ENCODE data around the gene MYEOV. TPM values are rescaled to one million over a fixed set of nuclear protein-coding genes. Genes with fewer than 3 reads are reported as not detected.

The MYEOV gene
- total and polyA plus RNA-seq, 11 donors, result 0.08 to 0.88 (median 0.23) TPM; not detected in 7

- DNase-seq (no peak), ATAC-seq (no peak)
- Histone ChIP-seq H3K9me3 (no peaks in the 10 kb centered on the region), H3K27me3 (no peaks in the 10 kb centered on the region), H3K4me1 (peaks cover 0 to 30% (median 11%) of the 10 kb centered on the region in 12 donors), H3K4me3 (no peak overlapping the region), H3K27ac (no peak overlapping the region), H3K36me3 (no peaks in the 10 kb centered on the region)
- WGBS, 4 donors, result 92 to 99% (median 97%) methylated on average over 5 to 6 of the region's 6 CpGs
- intact Hi-C loops (cut with DNase I), result no loop called here
- TF ChIP-seq CTCF (IDR thresholded peaks at IDR 0.05), result no peak
- TF ChIP-seq POLR2A (IDR thresholded peaks at IDR 0.05), result no peak
These were observed 20.4 kb upstream of the MYEOV start for GRCh38 chr11:69273571-69273970.

- no peaks in the 10 kb centered on the region for H3K9me3 ChIP-seq
- H3K36me3 ChIP-seq, result no peaks in the 10 kb centered on the region
- WGBS, 4 donors, result 75 to 83% (median 80%) methylated on average over 7 to 8 of the region's 8 CpGs
- TF ChIP-seq POLR2A (IDR thresholded peaks at IDR 0.05) (no peak), CTCF (IDR thresholded peaks at IDR 0.05) (no peak)
- ATAC-seq (no peak), DNase-seq (no peak)
- intact Hi-C loops (cut with DNase I), result no loop called here
- H3K27me3 ChIP-seq, result no peaks in the 10 kb centered on the region
- H3K4me1 ChIP-seq, result peaks cover 0 to 20% (median 10%) of the 10 kb centered on the region in 12 donors
- H3K27ac ChIP-seq, result no peak overlapping the region
- H3K4me3 ChIP-seq, result no peak overlapping the region
These were observed 19.4 kb upstream of the MYEOV start for GRCh38 chr11:69274531-69275016.

- no peak overlapping the region for H3K4me3 ChIP-seq
- intact Hi-C loops (cut with DNase I), result no loop called here
- peaks cover 0 to 18% (median 10%) of the 10 kb centered on the region in 12 donors for H3K4me1 ChIP-seq
- H3K27me3 ChIP-seq, result no peaks in the 10 kb centered on the region
- no peaks in the 10 kb centered on the region for H3K36me3 ChIP-seq
- DNase-seq (no peak), ATAC-seq (no peak)
- TF ChIP-seq POLR2A (IDR thresholded peaks at IDR 0.05) (no peak), CTCF (IDR thresholded peaks at IDR 0.05) (no peak)
- no peaks in the 10 kb centered on the region for H3K9me3 ChIP-seq
- H3K27ac ChIP-seq, result no peak overlapping the region
These were observed 18.8 kb upstream of the MYEOV start for GRCh38 chr11:69275178-69275577.

GRCh38 chr11:69276165-69276564, 17.8 kb upstream of the MYEOV start:
- TF ChIP-seq CTCF (IDR thresholded peaks at IDR 0.05) (no peak), POLR2A (IDR thresholded peaks at IDR 0.05) (no peak)
- intact Hi-C loops (cut with DNase I), result no loop called here
- DNase-seq, result no peak
- H3K27me3 ChIP-seq, result no peaks in the 10 kb centered on the region
- H3K4me1 ChIP-seq, result peaks cover 0 to 21% (median 10%) of the 10 kb centered on the region in 12 donors
- no peaks in the 10 kb centered on the region for H3K36me3 ChIP-seq
- H3K4me3 ChIP-seq, result no peak overlapping the region
- no peaks in the 10 kb centered on the region for H3K9me3 ChIP-seq
- H3K27ac ChIP-seq, result no peak overlapping the region
- 95 to 100% (median 96%) methylated on average over 3 of the region's 3 CpGs for WGBS, 4 donors
- ATAC-seq, result no peak

All from heart left ventricle (tissue), 16 donors.